NOMO-1 (cell line): ENCODE results near the gene CRP.
A peak's percentile ranks its signal among the peaks of the same experiment; 100 is the strongest.
"Not testable (repeated sequence)": the region's sequence is repeated elsewhere in the genome, so short reads cannot be mapped to it uniquely, and the experiment has no call there.

Source experiments
- DNase-seq, 2 experiments: peaks; one replicate each; lab custom pipeline; 2025; ENCODE audit not compliant: unreplicated experiment in 2 of 2; lab: John Stamatoyannopoulos, UW

Gene CRP

GRCh38 chr1:159714529-159714928 lies at the start of gene CRP:
Gene CRP, minus strand, starts transcription at chr1:159714589. Its CDS starts 104 bp downstream, at chr1:159714485.
- DNase-seq = no peak

GRCh38 chr1:159763686-159764085 lies 49.3 kb upstream of the CRP start:
- DNase-seq = no peak

- peak in 1 of 2 experiments; percentile 29 for DNase-seq
These were observed 42.0 kb upstream of the CRP start for GRCh38 chr1:159756397-159756796.

- DNase-seq = no peak
These were observed 41.1 kb upstream of the CRP start for GRCh38 chr1:159755451-159756007.

- DNase-seq = no peak
These were observed 39.0 kb upstream of the CRP start for GRCh38 chr1:159753386-159753785.

- DNase-seq = no peak
These were observed 37.8 kb upstream of the CRP start for GRCh38 chr1:159752135-159752580.

GRCh38 chr1:159751031-159751430 lies 36.6 kb upstream of the CRP start:
- DNase-seq = no peak

- DNase-seq = no peak
These were observed 36.2 kb upstream of the CRP start for GRCh38 chr1:159750621-159751020.

- no peak for DNase-seq
These were observed 35.2 kb upstream of the CRP start for GRCh38 chr1:159749630-159750029.

- DNase-seq = no peak
These were observed 34.0 kb upstream of the CRP start for GRCh38 chr1:159748370-159748769.

GRCh38 chr1:159746666-159747065 lies 32.3 kb upstream of the CRP start:
- DNase-seq = no peak

- no peak for DNase-seq
These were observed 29.4 kb upstream of the CRP start for GRCh38 chr1:159743651-159744410.

GRCh38 chr1:159737238-159737916 lies 23.0 kb upstream of the CRP start:
- DNase-seq = no peak

GRCh38 chr1:159723188-159723587 lies 8.8 kb upstream of the CRP start:
- not testable (repeated sequence) for DNase-seq

- DNase-seq = no peak
These were observed 5.6 kb upstream of the CRP start for GRCh38 chr1:159719990-159720389.

- DNase-seq = no peak
These were observed 1.5 kb upstream of the CRP start for GRCh38 chr1:159715855-159716254.

- DNase-seq = no peak
These were observed 2.3 kb downstream of the CRP start for GRCh38 chr1:159712080-159712479.

- no peak for DNase-seq
These were observed 6.7 kb downstream of the CRP start for GRCh38 chr1:159707472-159708260.

GRCh38 chr1:159705904-159706256 lies 8.5 kb downstream of the CRP start:
- DNase-seq = no peak

GRCh38 chr1:159705251-159705903 lies 9.0 kb downstream of the CRP start:
- DNase-seq = no peak

- DNase-seq = no peak
These were observed 9.9 kb downstream of the CRP start for GRCh38 chr1:159704481-159704880.
